ENCODE measurements around the gene FGD3. TPM values are rescaled to one million over a fixed set of nuclear protein-coding genes. Genes with fewer than 3 reads are reported as not detected.

The FGD3 gene
- total RNA-seq, 2 donors from 2014 or later = 6.2 to 11.0 TPM

GRCh38 chr9:93077811-93078210 lies 130.5 kb downstream of the FGD3 start:
- 97% methylated on average over 16 of the region's 16 CpGs for WGBS
- no peak for DNase-seq (ENCODE audit: low spot score)
- H3K4me3 ChIP-seq = no peak overlapping the region
- H3K27me3 ChIP-seq (replicated peaks; ENCODE audit: insufficient read depth) = no peaks in the 10 kb centered on the region
- intact Hi-C loops (cut with DNase I) = no loop called here
- H3K36me3 ChIP-seq = no peaks in the 10 kb centered on the region
- H3K27ac ChIP-seq = no peak overlapping the region
- no peak for TF ChIP-seq CTCF (IDR thresholded peaks at IDR 0.05)
- no peaks in the 10 kb centered on the region for H3K9me3 ChIP-seq
- H3K4me1 ChIP-seq (replicated peaks) = no peaks in the 10 kb centered on the region

- Histone ChIP-seq H3K27me3 (replicated peaks; ENCODE audit: insufficient read depth) (no peaks in the 10 kb centered on the region), H3K4me1 (replicated peaks) (no peaks in the 10 kb centered on the region), H3K36me3 (no peaks in the 10 kb centered on the region), H3K27ac (no peak overlapping the region), H3K4me3 (no peak overlapping the region), H3K9me3 (no peaks in the 10 kb centered on the region)
- WGBS = 91% methylated on average over 13 of the region's 13 CpGs
- TF ChIP-seq POLR2AphosphoS5 (IDR thresholded peaks at IDR 0.05) = no peak
- TF ChIP-seq POLR2A (IDR thresholded peaks at IDR 0.05) = no peak
- no peak for TF ChIP-seq CTCF (IDR thresholded peaks at IDR 0.05)
- intact Hi-C loops (cut with DNase I) = no loop called here
- no peak for DNase-seq (ENCODE audit: low spot score)
Measured at GRCh38 chr9:93079371-93079770, 132.0 kb downstream of the FGD3 start.

GRCh38 chr9:93080406-93080805 lies 133.1 kb downstream of the FGD3 start:
- no peak for TF ChIP-seq POLR2A (IDR thresholded peaks at IDR 0.05)
- no peak for TF ChIP-seq CTCF (IDR thresholded peaks at IDR 0.05)
- no peak for TF ChIP-seq POLR2AphosphoS5 (IDR thresholded peaks at IDR 0.05)
- Histone ChIP-seq H3K9me3 (no peaks in the 10 kb centered on the region), H3K27me3 (replicated peaks; ENCODE audit: insufficient read depth) (no peaks in the 10 kb centered on the region), H3K27ac (no peak overlapping the region), H3K4me3 (no peak overlapping the region), H3K4me1 (replicated peaks) (no peaks in the 10 kb centered on the region), H3K36me3 (no peaks in the 10 kb centered on the region)
- intact Hi-C loops (cut with DNase I) = no loop called here
- 95% methylated on average over 9 of the region's 9 CpGs for WGBS
- DNase-seq (ENCODE audit: low spot score) = no peak

GRCh38 chr9:93081081-93081529 lies 133.8 kb downstream of the FGD3 start:
- no peaks in the 10 kb centered on the region for H3K4me1 ChIP-seq (replicated peaks)
- WGBS = 94% methylated on average over 10 of the region's 10 CpGs
- H3K36me3 ChIP-seq = no peaks in the 10 kb centered on the region
- H3K4me3 ChIP-seq = no peak overlapping the region
- H3K9me3 ChIP-seq = no peaks in the 10 kb centered on the region
- TF ChIP-seq POLR2A (IDR thresholded peaks at IDR 0.05) (no peak), POLR2AphosphoS5 (IDR thresholded peaks at IDR 0.05) (no peak), CTCF (IDR thresholded peaks at IDR 0.05) (no peak)
- no peaks in the 10 kb centered on the region for H3K27me3 ChIP-seq (replicated peaks; ENCODE audit: insufficient read depth)
- no peak overlapping the region for H3K27ac ChIP-seq
- intact Hi-C loops (cut with DNase I) = no loop called here
- DNase-seq (ENCODE audit: low spot score) = no peak

- H3K27ac ChIP-seq = no peak overlapping the region
- DNase-seq (ENCODE audit: low spot score) = no peak
- no peaks in the 10 kb centered on the region for H3K4me1 ChIP-seq (replicated peaks)
- no peak overlapping the region for H3K4me3 ChIP-seq
- no peaks in the 10 kb centered on the region for H3K9me3 ChIP-seq
- no peaks in the 10 kb centered on the region for H3K36me3 ChIP-seq
- H3K27me3 ChIP-seq (replicated peaks; ENCODE audit: insufficient read depth) = no peaks in the 10 kb centered on the region
- intact Hi-C loops (cut with DNase I) = no loop called here
- 70% methylated on average over 3 of the region's 3 CpGs for WGBS
- TF ChIP-seq POLR2AphosphoS5 (IDR thresholded peaks at IDR 0.05) (no peak), POLR2A (IDR thresholded peaks at IDR 0.05) (no peak)
Measured at GRCh38 chr9:93081931-93082330, 134.6 kb downstream of the FGD3 start.
